KOPT-K1 (cell line): ENCODE measurements around the gene CDH26.

ENCODE experiments used
- H3K27ac ChIP-seq: fragments of 200-600 bp; sonication (generic); 2 replicates; pipeline ENCODE4 v1.5.1; 2016; ENCODE audit warnings: antibody characterized with exemption, mild to moderate bottlenecking, low read depth, low read length; ENCODE audit not compliant: poor library complexity, severe bottlenecking
- H3K36me3 ChIP-seq: fragments of 200-600 bp; sonication (generic); 2 replicates; pipeline ENCODE4 v1.5.1; 2017; ENCODE audit warnings: antibody characterized with exemption, mild to moderate bottlenecking, low read length, moderate library complexity; ENCODE audit not compliant: insufficient read depth
- H3K9me3 ChIP-seq: fragments of 200-600 bp; sonication (generic); 2 replicates; pipeline ENCODE4 v1.5.1; 2017; ENCODE audit warnings: antibody characterized with exemption, low read length, mild to moderate bottlenecking; ENCODE audit not compliant: insufficient read depth, poor library complexity, severe bottlenecking

The CDH26 gene

DNA sequence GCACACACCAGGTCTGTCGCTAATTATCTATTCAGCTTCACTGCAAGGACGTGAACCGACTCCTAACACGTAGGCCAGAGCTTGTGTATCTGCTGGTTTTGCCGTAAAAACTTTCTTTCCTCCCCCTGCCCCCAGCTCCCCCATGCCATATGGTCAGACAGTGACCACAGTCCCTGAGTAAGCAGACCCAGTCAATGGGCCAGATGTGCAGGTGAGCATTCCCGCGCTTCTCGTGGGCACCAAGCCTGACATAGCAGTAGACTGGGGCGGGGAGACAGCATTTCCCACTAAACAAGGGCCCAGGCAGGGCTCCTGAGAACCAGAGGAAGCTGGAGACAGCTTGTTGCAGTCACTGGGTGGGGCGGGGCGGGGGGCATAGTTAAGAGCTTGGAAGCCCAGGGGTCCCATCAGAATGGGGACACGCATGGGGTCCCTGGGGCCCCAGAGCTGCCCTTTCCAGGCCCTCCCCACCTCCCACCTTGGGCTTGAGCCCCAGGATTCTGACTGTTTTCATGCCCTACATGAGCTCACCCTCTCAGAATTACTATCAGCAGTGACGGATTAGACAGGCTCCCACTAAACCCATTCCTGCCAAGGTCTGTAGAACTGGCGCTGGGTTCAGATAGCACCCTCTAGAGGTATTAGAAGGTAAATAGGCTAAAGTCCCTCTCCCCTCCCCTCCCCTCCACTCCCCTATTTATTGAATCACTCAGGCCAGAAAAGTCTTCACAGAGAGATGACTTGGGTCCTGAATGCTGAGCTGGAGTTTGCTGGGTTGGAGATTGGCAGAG lies 51.8 kb downstream of the CDH26 start:
- no peaks in the 10 kb centered on the region for H3K36me3 ChIP-seq
- no peaks in the 10 kb centered on the region for H3K9me3 ChIP-seq

DNA sequence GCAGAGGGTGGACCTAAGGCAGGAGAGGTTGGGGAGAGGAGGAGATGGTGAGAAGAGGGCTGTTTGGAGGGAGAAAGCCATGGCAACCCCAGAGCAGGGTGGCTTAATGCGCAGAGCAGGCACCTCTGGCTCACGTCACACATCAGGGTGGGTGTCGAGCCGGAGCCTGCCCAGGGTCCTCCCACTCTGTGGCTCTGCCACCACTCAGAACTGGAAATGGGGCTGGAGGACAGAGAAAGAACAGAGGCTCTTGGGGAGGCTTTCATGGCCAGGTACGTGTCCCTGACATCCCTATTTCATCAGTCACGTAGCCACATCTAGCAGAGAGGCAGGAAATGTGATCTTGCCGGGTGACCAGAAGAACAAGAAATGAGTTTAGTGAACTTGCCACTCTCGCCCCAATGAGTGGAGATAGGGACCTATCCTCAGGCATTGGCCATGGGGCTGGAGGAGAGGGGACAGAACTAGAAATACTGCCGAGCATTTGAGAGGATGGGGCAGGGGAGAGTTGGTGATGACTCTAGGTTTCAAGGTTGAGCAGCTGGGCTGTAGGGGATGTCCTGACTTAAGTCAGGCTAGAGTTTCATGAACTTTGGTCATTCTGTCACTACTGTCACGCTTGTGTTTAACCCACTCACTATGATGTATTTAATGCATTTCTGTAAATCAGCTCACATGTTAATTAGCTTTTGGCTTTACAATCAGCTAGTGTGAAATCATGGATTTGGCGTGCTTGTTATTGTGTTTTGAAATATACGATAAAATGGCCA lies 52.7 kb downstream of the CDH26 start:
- Histone ChIP-seq H3K36me3 (no peaks in the 10 kb centered on the region), H3K27ac (no peak overlapping the region), H3K9me3 (no peaks in the 10 kb centered on the region)

More for the DNA sequence above, 51.8 kb downstream of the CDH26 start:
- no peak overlapping the region for H3K27ac ChIP-seq

DNA sequence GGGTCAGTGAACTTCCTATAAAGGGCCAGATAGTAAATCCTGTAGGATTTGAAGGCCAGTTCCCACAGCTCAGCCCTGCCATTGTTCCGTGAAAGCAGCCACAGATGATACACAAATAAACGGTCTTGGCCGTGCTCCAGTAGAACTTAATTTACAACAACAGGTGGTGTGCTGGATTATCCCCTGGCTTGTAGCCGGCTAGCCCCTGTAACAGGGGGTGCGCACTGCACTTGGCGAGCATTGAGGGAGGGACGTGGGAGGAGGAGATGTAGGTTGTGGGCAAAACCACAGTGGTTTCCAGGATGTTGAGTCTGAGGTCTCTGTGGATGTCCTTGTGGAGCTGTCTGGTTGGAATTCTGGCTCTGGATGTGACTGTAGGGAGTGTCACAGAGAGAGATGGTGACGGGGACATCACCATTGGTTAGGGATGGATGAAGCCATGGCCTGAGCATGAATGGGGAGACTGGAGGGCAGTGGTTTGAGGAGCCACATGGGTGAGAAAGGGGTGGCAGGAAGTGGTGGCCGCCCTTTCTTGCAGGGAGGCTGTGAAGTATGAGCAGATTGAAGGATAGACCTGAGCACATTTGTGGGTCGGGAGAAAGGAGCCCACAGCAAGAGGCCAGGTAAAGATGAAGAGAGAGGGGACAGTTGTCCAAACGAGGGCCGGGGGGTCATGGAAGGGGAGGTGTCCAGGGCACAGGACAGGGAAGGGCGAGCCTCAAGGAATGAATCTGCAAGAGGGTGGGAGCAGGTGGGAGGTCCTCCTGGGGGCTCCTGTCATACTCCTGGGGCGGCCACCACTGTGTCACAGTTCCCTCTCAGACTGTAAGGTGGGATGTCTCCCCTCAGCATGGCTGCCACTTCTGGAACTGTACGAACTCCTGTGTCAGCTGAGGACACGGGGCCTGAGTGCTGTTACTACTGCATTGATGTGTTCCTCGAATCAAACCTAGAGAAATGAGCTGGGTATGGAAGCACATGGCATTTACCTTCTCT lies 53.6 kb downstream of the CDH26 start:
- no peaks in the 10 kb centered on the region for H3K36me3 ChIP-seq
- peak overlapping the region; percentile 6 for H3K27ac ChIP-seq
- no peaks in the 10 kb centered on the region for H3K9me3 ChIP-seq

DNA sequence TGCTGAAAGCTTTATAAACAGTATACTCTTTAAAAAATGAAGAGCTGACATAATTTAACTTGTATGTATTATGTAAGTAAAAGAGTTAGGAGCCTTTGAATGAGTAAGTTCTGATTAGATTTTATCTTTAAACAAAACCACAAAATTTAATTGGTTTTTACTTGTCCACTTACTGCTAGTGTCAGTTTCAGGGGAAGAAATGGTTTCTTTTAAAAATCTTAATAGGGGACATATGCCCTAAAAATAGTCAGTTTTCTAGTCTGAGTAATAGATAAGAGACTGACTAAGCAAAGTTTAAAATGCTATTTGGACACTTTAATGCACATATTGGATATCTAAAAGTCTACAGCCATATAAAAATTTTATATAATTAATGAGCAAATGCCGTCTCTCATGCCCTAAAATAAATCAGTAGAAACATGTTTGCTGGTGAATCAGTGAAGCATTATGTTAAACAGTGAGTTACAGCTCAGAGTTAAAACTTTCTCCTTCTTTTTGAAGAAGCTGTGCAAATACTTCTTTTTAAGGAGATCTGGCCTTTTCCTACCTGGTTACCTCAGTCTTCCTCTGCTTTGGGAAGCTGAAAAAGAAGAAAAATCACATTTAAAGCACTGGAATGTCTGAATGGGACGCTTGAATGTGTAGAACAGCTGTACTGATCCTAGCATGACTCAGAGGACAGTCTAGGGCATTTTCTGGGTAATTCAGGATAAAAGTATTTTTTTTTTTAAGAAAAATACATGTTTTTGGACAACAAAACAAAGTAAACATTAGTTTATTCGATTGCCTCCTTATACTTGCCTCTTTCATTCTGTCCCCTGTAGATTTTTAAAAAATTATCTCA lies 55.3 kb downstream of the CDH26 start:
- Histone ChIP-seq H3K36me3 (no peaks in the 10 kb centered on the region), H3K27ac (no peak overlapping the region), H3K9me3 (peaks cover 8% of the 10 kb centered on the region)

DNA sequence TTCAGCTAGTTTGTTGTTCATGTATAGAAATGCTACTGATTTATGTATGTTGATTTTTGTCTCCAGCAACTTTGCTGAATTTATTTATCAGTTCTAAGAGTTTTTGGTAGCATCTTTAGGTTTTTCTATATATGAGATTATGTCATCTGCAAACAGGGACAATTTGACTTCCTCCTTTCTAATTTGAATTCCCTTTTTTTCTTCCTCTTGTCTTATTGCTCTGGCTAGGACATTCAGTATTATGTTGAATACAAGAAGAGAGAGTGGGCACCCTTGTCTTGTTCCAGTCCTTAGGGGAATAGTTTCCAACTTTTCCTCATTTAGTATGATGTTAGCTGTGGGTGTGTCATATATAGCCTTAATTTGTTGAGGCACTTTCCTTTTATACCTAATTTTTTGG lies 58.2 kb downstream of the CDH26 start:
- H3K27ac ChIP-seq = no peak overlapping the region
- H3K36me3 ChIP-seq = no peaks in the 10 kb centered on the region
- H3K9me3 ChIP-seq = peaks cover 14% of the 10 kb centered on the region

DNA sequence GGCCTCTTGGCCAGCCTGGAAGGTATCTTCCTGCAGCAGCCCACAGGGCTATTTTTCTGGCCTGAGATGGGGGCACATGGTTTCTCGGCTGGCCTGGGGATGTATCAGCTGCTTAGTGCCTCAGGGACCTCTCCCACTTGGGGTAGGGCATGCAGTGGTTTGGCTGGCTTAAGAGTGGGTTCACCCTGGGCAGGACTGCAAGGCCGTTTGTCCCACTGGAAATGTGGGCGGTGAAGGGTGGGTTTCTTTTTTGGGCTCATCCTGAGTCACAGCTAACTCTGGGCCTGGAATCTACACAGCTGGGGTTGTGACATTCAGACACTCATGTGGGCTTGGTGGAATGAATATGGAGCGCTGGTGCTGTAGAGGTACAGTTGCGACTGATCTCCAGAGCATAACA lies 62.0 kb downstream of the CDH26 start:
- peaks cover 14% of the 10 kb centered on the region for H3K9me3 ChIP-seq
- no peaks in the 10 kb centered on the region for H3K36me3 ChIP-seq
- H3K27ac ChIP-seq = no peak overlapping the region

DNA sequence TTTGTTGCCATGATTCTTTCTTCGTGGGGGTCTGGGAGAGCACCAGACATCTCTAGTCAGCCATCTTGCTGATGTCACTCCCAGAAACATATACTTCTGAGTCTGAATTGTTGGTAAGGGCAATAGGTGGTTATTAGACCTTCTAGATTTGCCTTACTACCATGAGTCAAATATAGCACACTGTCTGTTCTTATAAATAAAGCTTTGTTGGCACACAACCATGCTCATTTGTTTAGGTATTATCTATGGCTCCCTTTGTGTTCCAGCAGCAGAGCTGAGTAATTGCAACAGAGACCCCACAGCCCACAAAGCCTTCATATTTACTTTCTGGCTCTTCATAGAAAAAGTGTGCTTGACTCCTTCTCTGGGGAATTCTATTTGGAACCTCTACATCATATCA lies 62.9 kb downstream of the CDH26 start:
- H3K9me3 ChIP-seq = peaks cover 14% of the 10 kb centered on the region
- no peak overlapping the region for H3K27ac ChIP-seq
- no peaks in the 10 kb centered on the region for H3K36me3 ChIP-seq

DNA sequence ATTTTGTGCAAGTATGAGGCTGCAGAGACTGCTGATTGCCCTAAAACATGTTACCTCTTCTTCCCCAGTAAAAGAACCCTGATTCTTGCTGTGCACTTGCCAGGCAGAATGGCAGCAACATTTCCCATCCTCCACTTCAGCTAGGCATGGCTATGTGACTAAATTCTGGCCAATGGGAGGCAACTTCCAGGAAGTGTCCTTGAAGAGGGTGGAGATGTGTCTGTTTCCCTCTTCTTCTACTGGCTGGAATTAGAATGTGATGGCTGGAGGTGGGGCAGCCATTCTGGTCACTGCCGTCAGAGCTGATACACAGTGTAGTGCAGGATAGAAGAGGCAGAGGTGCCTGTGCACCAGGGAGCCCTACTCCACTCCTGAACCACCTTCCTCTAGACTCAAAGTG lies 64.6 kb downstream of the CDH26 start:
- no peaks in the 10 kb centered on the region for H3K36me3 ChIP-seq
- H3K9me3 ChIP-seq = peaks cover 11% of the 10 kb centered on the region
- peak overlapping the region; percentile 82 for H3K27ac ChIP-seq

DNA sequence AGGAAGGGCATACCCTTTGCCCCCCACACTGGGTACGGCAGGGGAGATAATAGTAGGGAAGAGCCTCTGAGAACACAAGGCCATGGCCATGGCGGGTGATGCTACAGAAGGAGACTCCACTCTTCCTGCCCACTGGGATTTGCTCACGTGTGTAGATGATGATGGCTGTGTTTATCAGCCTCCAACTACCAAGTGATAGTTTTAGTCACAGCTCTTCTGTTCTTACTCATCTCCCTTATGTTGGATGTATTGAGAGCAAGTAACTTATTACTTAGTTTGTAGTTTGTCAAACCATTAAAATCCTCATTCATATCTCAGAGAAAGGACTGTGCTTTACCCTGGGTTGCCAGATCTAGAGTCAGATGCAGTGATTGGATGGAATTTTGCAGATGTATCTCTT lies 66.0 kb downstream of the CDH26 start:
- H3K36me3 ChIP-seq = no peaks in the 10 kb centered on the region
- H3K27ac ChIP-seq = peak overlapping the region; percentile 82
- peaks cover 5% of the 10 kb centered on the region for H3K9me3 ChIP-seq

DNA sequence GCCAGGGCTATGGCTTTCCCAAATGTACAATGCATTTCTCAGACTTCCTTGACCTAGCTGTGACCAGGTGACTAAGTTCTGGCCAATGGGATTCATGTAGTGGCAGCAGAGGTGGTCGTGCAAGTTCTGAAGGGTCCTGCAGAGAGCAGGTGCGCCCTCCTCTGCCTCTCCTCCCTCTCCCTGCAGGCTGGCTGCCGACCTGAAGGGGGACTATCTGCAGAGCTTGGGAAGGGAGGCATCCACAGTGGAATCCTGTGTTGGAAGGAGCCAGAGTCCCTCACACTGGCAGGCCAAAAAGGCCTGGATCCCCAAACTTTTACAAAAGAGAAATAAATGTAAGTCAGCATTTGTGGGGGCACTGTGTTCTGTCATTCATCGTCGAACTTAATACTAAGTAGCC lies 66.6 kb downstream of the CDH26 start:
- no peaks in the 10 kb centered on the region for H3K36me3 ChIP-seq
- H3K9me3 ChIP-seq = peaks cover 2% of the 10 kb centered on the region
- H3K27ac ChIP-seq = peak overlapping the region; percentile 82

DNA sequence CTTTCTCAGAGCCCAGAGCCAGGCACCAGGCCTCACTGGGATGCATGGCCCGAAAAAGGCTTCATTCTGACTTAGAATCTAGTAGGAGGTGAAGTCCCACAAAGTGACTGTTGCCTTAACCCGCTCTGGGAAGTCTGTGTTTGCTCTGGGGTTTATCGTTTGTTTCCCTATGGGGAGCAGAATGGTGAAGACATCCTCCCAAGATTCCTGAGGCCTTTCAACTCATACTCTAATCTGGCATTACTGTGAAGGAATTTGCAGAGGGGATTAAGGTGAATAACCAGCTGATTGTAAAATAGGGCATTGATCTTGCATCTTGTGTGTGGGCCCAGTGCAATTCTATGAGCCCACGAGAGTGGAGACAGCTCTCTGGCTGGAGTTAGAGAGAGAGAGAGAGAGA lies 67.8 kb downstream of the CDH26 start:
- H3K27ac ChIP-seq = peak overlapping the region; percentile 82
- H3K9me3 ChIP-seq = no peaks in the 10 kb centered on the region
- no peaks in the 10 kb centered on the region for H3K36me3 ChIP-seq

DNA sequence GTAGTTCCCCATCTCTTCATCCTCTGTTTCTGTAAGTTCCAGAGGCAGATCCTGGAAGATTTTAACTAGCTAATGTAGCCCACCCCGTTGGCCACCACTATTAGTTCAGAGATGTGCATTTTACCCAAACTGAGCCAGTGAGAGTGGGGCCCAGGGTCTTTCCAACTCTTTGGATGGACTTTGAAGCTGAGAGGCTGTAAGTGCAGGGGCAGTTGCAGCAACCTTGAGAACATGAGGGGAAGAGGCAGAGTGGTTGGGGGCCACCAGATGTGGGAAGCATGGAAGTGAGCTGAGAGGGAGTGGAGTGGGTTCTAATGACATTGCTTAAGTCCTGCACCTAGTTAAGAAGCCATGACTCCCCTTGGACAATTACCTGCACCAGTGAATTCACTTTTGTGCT lies 72.2 kb downstream of the CDH26 start:
- H3K9me3 ChIP-seq = peaks cover 2% of the 10 kb centered on the region
- H3K27ac ChIP-seq = no peak overlapping the region
- H3K36me3 ChIP-seq = no peaks in the 10 kb centered on the region

DNA sequence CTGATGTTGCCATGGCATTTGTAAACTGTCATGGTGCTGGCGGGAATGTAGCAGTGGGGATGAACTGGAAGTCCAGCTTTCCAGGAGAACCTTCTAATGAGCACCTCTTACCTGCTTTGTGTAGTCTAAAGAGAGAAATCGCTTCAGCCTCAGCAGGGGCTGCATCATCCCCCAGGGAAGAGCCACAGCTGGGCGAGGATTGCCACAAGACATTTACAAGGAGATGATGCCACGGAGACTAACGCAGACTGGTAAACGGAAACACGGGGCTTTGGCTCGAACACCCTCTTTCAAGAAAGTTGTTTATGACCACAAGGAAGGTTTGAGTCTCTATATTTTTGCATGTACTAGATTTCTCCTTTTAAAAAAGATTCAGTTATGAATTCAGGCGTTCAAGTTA lies 72.9 kb downstream of the CDH26 start:
- H3K36me3 ChIP-seq = no peaks in the 10 kb centered on the region
- H3K27ac ChIP-seq = no peak overlapping the region
- H3K9me3 ChIP-seq = peaks cover 4% of the 10 kb centered on the region
